DMS53 (cell line): ENCODE measurements around the gene SATB1.

Experiments
- DNase-seq: peaks from one replicate; lab custom pipeline; 2025; lab: John Stamatoyannopoulos, UW

The SATB1 gene

GRCh38 chr3:18351823-18352744 is 73.1 kb downstream of the SATB1 start:
- peak; percentile 71 for DNase-seq

GRCh38 chr3:18351069-18351628 is 74.0 kb downstream of the SATB1 start:
- DNase-seq, result peak; percentile 7

- no peak for DNase-seq
Observed at GRCh38 chr3:18349197-18349798, 75.8 kb downstream of the SATB1 start.

GRCh38 chr3:18346097-18346496 is 79.0 kb downstream of the SATB1 start:
- no peak for DNase-seq

- no peak for DNase-seq
Observed at GRCh38 chr3:18345015-18345367, 80.1 kb downstream of the SATB1 start.

- DNase-seq, result no peak
Observed at GRCh38 chr3:18344306-18345014, 80.7 kb downstream of the SATB1 start.

- no peak for DNase-seq
Observed at GRCh38 chr3:18343809-18344208, 81.3 kb downstream of the SATB1 start.

GRCh38 chr3:18338827-18339514 is 86.2 kb downstream of the SATB1 start:
- DNase-seq, result no peak

GRCh38 chr3:18337231-18337630 is 87.9 kb downstream of the SATB1 start:
- no peak for DNase-seq

GRCh38 chr3:18334837-18335601 is 90.1 kb downstream of the SATB1 start:
- DNase-seq, result peak; percentile 18

GRCh38 chr3:18330772-18331441 is 94.2 kb downstream of the SATB1 start:
- peak; percentile 19 for DNase-seq

- DNase-seq, result no peak
Observed at GRCh38 chr3:18308096-18308650, 117.0 kb downstream of the SATB1 start.

GRCh38 chr3:18307529-18307928 is 117.6 kb downstream of the SATB1 start:
- DNase-seq, result no peak

- DNase-seq, result peak; percentile 0
Observed at GRCh38 chr3:18302517-18302916, 122.6 kb downstream of the SATB1 start.

- no peak for DNase-seq
Observed at GRCh38 chr3:18301781-18302180, 123.4 kb downstream of the SATB1 start.

GRCh38 chr3:18300916-18301315 is 124.2 kb downstream of the SATB1 start:
- DNase-seq, result no peak

- DNase-seq, result no peak
Observed at GRCh38 chr3:18297126-18297525, 128.0 kb downstream of the SATB1 start.
